HG03159 (cell line): ENCODE results near the gene DLK1.

Experiments
- ATAC-seq: cut with Tn5 transposase; IDR thresholded peaks from one replicate; pipeline ENCODE4 v1.9.1; 2021; ENCODE audit warnings: mild to moderate bottlenecking, moderate library complexity; ENCODE audit not compliant: unreplicated experiment

DLK1 gene

GRCh38 chr14:100726550-100727085, at the start of gene DLK1:
Gene DLK1, plus strand, starts transcription at chr14:100726892. Its CDS starts 177 bp downstream, at chr14:100727069.
- ATAC-seq: no peak

GRCh38 chr14:100677152-100677551, 49.5 kb upstream of the DLK1 start:
- no peak for ATAC-seq

GRCh38 chr14:100677554-100678468, 48.9 kb upstream of the DLK1 start:
- ATAC-seq: no peak

GRCh38 chr14:100678469-100678828, 48.2 kb upstream of the DLK1 start:
- ATAC-seq: no peak

GRCh38 chr14:100679153-100679552, 47.5 kb upstream of the DLK1 start:
- ATAC-seq: no peak

- no peak for ATAC-seq
These were observed 46.8 kb upstream of the DLK1 start for GRCh38 chr14:100679707-100680438.

- ATAC-seq: no peak
These were observed 46.1 kb upstream of the DLK1 start for GRCh38 chr14:100680439-100681051.

- ATAC-seq: no peak
These were observed 45.6 kb upstream of the DLK1 start for GRCh38 chr14:100681111-100681510.

- ATAC-seq: no peak
These were observed 43.9 kb upstream of the DLK1 start for GRCh38 chr14:100682749-100683148.

GRCh38 chr14:100683578-100683977, 43.1 kb upstream of the DLK1 start:
- no peak for ATAC-seq

GRCh38 chr14:100684154-100684553, 42.5 kb upstream of the DLK1 start:
- ATAC-seq: no peak

GRCh38 chr14:100684961-100685360, 41.7 kb upstream of the DLK1 start:
- no peak for ATAC-seq

- ATAC-seq: no peak
These were observed 39.8 kb upstream of the DLK1 start for GRCh38 chr14:100686858-100687257.

- ATAC-seq: no peak
These were observed 39.3 kb upstream of the DLK1 start for GRCh38 chr14:100687386-100687785.

- no peak for ATAC-seq
These were observed 38.6 kb upstream of the DLK1 start for GRCh38 chr14:100688051-100688450.

- no peak for ATAC-seq
These were observed 37.9 kb upstream of the DLK1 start for GRCh38 chr14:100688598-100689461.

- ATAC-seq: no peak
These were observed 36.0 kb upstream of the DLK1 start for GRCh38 chr14:100690672-100691071.

GRCh38 chr14:100691395-100692056, 35.2 kb upstream of the DLK1 start:
- ATAC-seq: no peak

- ATAC-seq: no peak
These were observed 34.4 kb upstream of the DLK1 start for GRCh38 chr14:100692256-100692655.
